ENCODE data around the gene DNER.

The DNER gene

DNA sequence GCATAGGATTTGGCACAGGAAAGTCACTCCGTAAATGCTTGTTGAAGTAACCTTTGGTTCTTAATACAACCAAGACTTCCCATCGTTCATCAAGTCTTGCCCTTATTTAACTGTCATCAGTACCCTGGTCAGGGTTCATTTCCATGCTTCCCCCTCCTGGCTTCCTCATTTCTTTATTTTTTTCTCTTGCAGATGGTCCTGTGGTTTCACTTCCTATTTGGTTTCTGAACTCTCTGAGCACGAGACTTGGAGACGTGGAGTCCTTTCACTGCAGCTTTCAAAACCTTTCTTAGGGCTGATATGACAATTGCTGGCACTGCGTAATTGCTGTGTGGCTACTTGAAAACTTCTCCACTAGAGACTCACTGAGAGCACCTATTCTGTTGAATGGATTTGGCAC, 383.4 kb downstream of the DNER start:
- Mint-ChIP-seq H3K4me1 (no peaks in the 10 kb centered on the region), H3K36me3 (ENCODE audit: insufficient read depth) (no peaks in the 10 kb centered on the region), H3K27me3 (no peaks in the 10 kb centered on the region), H3K4me3 (no peak overlapping the region), H3K27ac (ENCODE audit: low read depth) (no peak overlapping the region), H3K9me3 (no peaks in the 10 kb centered on the region)
- ATAC-seq (replicated peaks; ENCODE audit: extremely low read depth, poor library complexity, severe bottlenecking) = no peak
- no peak for DNase-seq (ENCODE audit: low spot score in 2 of 2)

DNA sequence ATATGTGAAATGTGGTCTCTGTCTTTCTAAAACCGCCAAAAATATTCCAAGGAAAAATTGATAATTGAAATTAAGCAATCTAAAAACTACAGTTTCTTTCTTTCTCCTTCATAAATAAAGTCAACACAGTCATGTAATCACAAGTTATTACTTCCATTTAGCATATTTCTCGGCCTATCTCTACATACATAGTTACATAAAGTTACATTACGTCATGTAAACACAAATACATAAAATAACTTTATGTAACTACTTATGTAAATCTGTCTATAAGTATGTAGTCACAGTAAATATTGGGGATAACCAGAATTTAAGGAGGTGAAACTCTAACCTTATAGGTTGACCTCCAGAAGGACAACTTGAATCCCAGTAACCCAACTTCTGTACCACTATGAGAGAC, 394.8 kb downstream of the DNER start:
- no peaks in the 10 kb centered on the region for H3K36me3 Mint-ChIP-seq (ENCODE audit: insufficient read depth)
- H3K27ac Mint-ChIP-seq (ENCODE audit: low read depth) = no peak overlapping the region
- DNase-seq (ENCODE audit: low spot score in 2 of 2) (no peak), ATAC-seq (replicated peaks; ENCODE audit: extremely low read depth, poor library complexity, severe bottlenecking) (no peak)
- H3K4me1 Mint-ChIP-seq = no peaks in the 10 kb centered on the region
- no peak overlapping the region for H3K4me3 Mint-ChIP-seq
- no peaks in the 10 kb centered on the region for H3K27me3 Mint-ChIP-seq
- peaks cover 11% of the 10 kb centered on the region for H3K9me3 Mint-ChIP-seq

GRCh38 chr2:229314117-229314516, 400.2 kb downstream of the DNER start:
- H3K27ac Mint-ChIP-seq (ENCODE audit: low read depth) = no peak overlapping the region
- no peaks in the 10 kb centered on the region for H3K4me1 Mint-ChIP-seq
- ATAC-seq (replicated peaks; ENCODE audit: extremely low read depth, poor library complexity, severe bottlenecking) = no peak
- H3K36me3 Mint-ChIP-seq (ENCODE audit: insufficient read depth) = no peaks in the 10 kb centered on the region
- H3K4me3 Mint-ChIP-seq = no peak overlapping the region
- H3K27me3 Mint-ChIP-seq = no peaks in the 10 kb centered on the region
- H3K9me3 Mint-ChIP-seq = peaks cover 5% of the 10 kb centered on the region
- DNase-seq (ENCODE audit: low spot score in 2 of 2) = no peak

- H3K36me3 Mint-ChIP-seq (ENCODE audit: insufficient read depth) = no peaks in the 10 kb centered on the region
- no peak overlapping the region for H3K27ac Mint-ChIP-seq (ENCODE audit: low read depth)
- no peaks in the 10 kb centered on the region for H3K4me1 Mint-ChIP-seq
- ATAC-seq (replicated peaks; ENCODE audit: extremely low read depth, poor library complexity, severe bottlenecking) (no peak), DNase-seq (ENCODE audit: low spot score in 2 of 2) (no peak)
- no peak overlapping the region for H3K4me3 Mint-ChIP-seq
- H3K27me3 Mint-ChIP-seq = no peaks in the 10 kb centered on the region
- H3K9me3 Mint-ChIP-seq = peaks cover 5% of the 10 kb centered on the region
These were observed 400.8 kb downstream of the DNER start for GRCh38 chr2:229313591-229313990.

All from central memory CD8-positive, alpha-beta T cell (primary cell).